Activated T-cell treated with anti-CD3 and anti-CD28 coated beads for 1 hour (primary cell): ENCODE measurements around the gene CIROP.

ENCODE experiments used
- DNase-seq: peaks from one replicate; pipeline ENCODE4 v3.0.0-alpha.2; 2020; ENCODE audit warnings: low read depth

Gene CIROP, protein sequence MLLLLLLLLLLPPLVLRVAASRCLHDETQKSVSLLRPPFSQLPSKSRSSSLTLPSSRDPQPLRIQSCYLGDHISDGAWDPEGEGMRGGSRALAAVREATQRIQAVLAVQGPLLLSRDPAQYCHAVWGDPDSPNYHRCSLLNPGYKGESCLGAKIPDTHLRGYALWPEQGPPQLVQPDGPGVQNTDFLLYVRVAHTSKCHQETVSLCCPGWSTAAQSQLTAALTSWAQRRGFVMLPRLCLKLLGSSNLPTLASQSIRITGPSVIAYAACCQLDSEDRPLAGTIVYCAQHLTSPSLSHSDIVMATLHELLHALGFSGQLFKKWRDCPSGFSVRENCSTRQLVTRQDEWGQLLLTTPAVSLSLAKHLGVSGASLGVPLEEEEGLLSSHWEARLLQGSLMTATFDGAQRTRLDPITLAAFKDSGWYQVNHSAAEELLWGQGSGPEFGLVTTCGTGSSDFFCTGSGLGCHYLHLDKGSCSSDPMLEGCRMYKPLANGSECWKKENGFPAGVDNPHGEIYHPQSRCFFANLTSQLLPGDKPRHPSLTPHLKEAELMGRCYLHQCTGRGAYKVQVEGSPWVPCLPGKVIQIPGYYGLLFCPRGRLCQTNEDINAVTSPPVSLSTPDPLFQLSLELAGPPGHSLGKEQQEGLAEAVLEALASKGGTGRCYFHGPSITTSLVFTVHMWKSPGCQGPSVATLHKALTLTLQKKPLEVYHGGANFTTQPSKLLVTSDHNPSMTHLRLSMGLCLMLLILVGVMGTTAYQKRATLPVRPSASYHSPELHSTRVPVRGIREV

DNA sequence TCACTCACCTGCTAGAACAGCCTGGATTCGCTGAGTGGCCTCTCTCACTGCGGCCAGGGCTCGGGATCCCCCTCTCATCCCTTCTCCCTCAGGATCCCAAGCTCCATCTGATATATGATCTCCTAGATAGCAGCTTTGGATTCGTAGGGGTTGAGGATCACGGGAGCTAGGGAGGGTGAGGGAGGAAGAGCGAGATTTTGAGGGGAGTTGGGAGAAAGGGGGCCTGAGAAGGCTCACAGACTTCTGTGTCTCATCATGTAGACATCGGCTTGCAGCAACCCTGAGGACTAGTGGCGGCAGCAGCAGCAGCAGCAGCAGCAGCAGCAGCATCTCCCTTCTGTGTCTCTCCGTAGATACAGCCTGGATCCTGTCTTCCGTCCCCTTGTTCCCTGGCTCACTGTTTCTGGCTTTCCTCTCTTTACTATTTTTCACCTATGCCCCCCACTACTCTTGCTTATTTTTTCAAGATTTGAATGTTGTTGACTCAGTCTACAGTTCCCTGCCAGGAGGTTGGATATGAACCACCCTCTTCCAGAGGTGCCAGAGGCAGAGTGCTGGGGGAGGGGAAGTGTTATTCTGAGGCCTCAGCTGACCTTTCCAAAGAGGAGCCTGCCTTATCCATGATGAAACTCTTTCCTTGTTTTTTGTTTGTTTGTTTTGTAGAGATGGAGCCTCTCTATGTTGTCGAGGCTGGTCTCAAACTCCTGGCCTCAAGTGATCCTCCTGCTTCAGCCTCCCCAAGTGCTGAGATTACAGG, at the start of gene CIROP:
Gene CIROP, minus strand, starts transcription at position 399 of the 757 bp plus-strand sequence. Its CDS starts 69 bp downstream, at position 330.
- DNase-seq, result no peak

DNA sequence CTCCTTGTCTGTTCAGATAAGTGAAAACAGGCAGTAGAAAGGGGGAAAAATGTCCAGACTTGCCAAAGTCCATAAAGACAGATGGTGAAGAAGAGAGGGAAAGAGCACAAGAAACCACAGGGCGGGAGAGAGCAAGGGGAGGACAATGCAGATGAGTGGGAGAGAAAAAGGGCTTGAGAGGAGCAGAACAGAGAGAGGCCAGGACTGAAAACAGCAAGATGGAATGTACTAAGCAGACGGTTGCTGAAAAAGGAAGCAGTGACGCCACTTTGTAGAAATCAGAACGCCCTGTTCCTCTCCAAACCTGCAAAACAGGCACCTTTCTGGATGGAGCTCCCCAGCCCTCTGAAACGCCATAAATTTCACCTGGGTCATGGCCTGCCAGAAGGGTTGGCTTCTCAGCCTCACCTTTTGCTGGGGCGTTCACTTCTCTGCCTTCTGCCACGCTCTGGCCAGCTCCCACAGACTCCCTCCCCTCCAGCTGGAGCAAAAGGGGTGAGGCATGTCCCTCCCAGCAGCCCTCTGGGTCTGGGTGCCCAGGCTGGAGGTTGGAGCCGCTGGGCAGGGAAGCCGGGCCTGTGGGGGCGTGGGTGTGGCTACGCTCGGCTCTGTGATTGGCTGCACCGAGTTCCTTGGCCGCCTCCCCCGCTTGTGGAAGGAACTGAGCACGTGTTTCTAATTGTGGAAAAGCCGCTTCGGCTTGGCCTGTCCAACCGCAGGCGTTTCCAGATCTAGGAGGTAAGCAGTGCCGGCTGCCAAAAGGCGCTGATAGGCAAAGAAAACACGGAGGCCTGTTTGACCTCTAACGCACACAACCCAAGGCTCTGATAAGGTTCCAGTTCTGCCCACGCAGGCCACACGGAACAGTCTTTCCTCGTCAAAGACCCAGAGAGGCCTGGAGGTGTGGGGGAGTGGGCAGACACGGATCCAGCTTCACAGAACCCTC, 49.3 kb upstream of the CIROP start:
- no peak for DNase-seq

DNA sequence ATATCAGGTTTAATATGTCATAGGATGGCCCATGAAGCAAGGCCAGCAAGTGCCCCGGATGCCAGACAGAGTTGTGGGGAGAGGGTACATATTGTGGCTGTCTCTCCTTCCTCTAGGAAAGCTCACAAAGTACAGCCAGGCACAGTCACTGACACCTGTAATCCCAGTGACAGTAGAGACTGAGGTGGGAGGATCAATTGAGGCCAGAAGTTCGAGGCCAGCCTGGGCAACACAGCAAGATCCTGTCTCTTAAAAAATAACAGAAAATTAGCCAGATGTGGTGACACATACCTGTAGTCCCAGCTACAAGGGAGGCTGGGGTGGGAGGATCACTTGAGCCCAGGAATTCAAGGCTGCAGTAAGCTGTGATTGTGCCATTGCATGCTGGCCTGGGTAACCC, 46.6 kb upstream of the CIROP start:
- no peak for DNase-seq

DNA sequence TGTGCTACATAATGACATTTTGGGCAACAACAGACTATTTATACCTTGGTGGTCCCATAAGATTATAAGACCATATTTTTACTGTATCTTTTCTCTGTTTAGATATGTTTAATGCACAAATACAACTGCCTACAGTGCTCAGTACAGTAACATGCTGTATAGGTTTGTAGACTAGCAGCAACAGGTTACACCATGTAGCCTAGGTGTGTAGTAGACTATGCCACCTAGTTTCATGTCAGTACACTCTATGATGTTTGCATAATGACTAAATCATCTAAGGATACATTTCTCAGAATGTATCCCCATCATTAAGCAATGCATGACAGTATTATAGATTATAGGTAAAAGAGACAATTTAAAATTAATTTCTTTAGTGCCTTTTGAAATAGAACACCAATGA, 45.0 kb upstream of the CIROP start:
- no peak for DNase-seq

DNA sequence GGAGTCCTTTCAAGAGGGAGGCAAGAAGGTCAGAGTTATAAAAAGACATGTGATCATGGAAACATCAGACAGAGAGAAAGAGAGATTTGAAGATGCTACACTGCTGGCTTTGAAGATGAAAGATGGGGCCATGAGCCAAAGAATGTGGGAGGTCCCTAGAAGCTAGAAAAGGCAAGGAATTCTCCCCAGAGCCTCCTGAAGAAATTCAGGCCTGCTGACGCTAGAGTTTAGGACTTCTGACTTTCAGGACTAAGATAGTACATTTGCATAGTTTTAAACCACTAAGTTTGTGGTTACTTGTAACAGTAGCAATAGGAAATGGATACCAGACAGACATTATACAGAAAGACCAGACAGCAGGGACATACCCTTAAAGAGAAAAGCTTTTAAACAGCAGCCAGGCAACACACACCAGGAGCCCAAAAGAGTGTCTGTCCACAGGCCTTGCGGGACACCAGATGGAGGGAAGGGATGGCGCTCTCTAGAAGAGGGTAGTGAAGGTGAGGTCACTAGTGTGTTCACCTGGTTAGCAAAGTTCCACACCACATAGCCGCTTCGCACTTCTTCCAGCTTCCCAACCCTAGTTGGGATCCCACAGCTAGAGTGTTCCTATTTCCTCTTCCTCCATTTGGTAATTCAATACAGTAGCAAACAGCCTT, 43.9 kb upstream of the CIROP start:
- no peak for DNase-seq

DNA sequence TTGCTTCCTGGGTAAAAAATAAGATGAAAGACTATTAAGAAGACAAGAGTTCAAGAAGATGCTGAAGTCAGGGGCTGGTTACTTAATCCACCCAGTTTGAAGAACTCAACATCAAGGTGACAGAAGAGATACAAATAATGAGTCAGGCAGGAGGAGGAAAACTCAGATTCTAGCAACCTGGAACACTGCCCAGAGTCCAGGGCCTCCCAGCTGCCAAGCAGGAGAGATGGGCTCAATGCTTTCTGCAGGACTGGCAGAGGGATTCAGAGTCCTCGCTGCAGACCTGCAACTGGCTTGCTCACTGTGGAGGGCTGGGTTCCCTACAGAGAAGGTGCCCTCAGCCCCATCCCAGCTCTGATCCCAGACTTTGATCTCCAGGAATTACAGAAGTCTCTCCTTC, 42.9 kb upstream of the CIROP start:
- DNase-seq, result no peak

DNA sequence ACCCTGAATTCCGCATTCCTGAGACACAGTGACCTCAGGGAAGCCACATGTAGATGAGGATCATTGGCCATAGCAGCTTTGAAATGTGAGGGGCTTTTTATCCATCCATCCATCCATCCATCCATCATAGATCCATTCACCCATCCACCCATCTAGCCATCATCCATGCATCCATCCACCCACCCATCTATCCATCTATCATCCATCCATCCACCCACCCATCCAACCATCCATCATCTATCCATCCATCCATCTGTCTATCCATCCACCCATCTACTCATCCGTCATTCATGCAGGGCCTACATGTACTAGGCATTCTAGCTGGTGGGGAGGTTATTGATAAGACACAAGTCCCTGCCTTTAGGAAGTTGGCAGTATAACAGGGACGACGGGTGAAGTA, 42.2 kb upstream of the CIROP start:
- no peak for DNase-seq

DNA sequence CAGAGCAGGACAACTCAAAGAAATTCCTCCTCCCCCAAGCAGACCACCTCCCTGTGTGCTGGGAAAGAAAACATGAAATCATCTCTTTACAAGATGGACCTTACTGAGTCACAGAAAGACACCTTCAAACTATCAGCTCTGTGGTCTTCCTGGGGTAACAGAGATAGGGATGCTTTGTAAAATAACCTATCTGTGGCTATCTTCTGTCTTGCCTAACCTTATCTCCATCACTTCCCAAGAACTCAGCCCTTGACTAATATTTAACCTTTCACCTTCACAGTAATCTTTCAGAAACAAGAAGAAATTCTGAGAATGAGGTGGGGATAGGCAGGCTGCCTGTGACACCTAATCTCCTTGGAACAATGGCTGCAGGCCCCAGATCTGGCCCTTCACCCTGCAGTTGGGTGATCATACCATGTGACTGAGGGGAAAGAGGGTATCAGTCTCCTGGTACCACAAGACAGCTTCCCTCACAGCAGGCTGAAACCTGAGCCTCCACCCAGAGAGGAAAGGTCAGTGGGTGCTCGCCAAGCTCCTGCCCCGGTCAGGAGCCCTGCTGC, 41.6 kb upstream of the CIROP start:
- no peak for DNase-seq

DNA sequence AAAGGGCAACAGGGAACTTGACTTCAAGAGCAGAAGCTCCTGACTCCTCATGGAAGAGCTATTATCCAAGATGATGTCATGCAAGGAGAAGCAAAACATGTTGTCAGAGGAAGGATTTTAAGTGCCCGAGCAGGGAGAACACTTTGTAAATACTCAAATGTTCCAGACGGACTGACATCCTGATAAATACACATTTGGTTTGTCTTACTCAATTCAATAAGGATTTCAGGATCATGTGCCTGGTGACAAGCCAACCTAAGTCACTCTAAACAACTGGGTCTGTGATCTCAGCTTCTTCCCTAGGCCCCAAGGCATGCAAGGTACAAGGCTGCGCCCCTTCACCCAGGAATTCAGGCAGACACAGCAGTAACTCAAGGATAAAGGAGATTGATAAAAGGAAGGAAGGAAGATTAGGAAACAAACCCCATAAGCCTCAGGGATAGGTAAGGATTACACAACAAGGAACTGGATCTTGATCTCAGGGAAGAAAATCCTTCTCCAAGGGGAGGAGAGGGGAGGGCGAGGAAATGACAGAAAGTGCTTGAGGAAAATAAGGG, 41.1 kb upstream of the CIROP start:
- DNase-seq, result no peak

DNA sequence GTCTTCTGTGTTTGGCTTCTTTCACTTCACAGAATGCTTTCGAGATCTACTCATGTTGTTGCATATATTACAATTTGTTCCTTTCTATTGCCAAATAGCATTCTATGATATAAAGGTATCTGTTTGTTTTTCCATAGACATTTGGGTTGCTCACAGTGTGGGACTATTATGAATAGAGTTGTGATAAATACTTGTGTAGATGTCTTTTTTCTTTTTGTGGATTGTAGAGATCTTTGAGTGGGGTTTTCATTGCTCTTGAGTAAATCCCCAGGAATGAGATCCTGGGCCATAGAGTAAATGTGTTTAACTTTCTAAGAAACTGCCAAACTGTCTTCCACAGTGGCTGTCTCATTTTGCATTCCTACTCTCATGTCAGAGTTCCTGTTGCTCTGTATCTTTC, 39.1 kb upstream of the CIROP start:
- DNase-seq, result no peak

DNA sequence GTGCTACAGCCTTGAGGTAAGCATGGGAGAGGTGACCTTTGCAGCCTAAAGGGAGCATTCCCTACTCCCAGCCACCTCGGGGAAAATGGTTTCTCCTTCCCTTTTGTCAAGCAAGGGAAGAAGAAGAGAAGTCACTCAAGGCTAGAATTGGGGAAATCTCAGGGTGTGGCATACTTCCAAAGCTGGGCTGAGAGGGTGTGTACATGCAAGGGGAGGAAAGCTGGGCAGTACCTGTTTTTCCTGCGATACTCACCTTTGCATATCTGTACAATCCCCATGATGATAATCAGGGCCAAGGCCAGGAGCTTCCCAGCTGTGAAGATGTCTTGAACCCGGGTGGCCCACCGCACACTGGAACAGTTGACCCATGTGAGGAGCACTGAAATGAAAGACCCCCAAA, 38.0 kb upstream of the CIROP start:
- DNase-seq, result no peak

DNA sequence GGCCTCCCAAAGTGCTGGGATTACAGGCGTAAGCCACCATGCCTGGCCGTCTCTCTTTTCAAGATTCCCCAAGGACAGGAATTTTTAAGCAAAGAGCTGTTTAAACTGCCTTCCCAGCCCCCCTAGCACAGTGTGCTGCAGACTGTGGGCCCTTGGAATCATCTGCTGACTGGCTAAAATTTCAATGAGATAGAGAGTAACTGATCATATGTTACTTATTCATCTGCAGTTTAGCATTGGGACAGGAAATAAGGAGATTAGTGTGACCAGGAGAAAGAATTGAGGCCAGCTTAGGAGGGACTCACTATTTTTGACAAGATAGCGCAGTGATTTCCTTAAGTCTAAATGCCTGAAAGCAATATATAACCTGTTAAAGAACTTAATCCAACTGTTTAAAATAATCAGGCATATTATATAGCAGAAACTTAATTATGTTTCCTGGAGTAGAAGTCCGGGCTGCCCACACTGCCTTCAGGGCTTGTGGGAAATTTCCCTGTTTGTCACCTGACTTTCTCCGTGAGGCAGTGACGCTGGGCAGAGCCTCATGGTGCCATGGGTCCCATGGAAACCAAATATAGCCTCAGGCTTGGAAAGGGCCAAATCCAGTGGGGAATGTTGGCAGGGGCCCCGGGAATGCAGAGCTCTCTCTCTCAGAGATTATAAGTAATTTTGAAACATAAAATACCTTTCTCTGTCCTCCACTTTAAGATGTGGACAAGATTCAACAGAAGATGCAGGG, 37.1 kb upstream of the CIROP start:
- DNase-seq, result no peak

DNA sequence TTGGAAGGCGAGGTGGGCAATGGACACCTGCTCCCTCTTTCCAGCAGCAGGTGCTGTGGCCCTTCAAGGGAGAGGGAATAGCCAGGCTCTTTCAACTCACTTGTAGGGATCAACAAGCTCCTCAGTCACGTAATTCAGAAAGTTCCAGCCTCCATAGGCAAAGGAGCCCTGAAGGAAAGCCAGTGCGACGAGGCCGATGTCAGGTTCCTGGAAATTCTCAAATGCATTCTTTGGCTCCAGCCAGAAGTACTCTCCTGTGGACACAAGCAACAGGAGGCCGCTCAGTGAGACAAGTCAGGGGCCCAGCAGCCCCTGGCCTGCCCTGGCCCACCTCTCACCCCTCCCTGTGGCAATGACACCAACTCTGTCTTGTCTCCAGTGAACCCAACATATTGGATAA, 35.6 kb upstream of the CIROP start:
- no peak for DNase-seq

DNA sequence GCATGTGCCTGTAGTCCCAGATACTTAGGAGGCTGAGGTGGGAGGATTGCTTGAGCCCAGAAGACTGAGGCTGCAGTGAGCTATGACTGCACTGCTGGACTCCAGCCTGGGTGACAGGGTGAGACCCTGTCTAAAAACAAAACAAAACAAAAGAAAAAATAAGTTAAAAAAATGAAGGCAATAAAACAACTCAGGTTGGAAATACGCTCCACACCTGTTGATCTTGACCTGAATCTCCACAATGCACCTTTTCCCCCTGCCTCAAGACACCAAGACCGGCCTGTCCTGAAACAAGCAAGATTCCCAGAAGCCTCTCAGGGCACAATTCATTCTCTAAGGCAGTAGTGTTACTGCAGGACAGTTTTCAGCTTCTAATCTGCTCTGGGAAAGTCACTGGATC, 35.1 kb upstream of the CIROP start:
- DNase-seq, result no peak

DNA sequence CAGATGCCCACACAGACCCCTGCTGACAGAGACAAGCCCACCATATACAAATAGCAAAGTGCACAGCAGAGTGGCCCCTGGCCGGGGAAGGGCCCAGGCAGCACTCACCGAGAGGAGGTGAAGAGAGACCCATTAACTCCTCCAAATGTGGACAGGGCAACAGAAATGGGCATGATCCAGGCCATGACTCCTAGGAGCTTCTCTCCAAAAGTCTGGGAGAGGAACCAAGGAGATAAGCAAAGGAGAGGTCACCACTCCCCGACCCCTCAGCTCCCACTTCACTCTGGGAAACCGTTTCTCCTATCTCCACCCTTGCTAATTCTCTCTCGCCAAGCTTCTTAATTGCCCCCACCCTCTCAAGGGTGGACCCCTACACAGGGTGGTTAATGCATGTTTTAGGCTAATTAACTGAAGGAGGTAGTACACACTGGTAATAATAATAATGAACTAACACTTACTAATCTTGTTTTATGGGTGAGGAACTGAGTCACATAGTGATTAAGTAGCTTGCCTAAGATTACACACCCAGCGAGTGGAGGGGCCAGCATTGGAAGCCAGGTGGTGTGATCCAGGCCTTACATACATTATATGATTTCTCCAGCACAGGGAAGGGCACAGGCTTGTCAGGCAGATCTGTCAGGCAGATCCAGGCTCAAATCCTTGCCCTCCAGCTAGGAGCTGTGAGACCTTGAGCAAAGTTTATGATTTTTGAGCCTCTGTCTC, 33.2 kb upstream of the CIROP start:
- DNase-seq, result no peak

DNA sequence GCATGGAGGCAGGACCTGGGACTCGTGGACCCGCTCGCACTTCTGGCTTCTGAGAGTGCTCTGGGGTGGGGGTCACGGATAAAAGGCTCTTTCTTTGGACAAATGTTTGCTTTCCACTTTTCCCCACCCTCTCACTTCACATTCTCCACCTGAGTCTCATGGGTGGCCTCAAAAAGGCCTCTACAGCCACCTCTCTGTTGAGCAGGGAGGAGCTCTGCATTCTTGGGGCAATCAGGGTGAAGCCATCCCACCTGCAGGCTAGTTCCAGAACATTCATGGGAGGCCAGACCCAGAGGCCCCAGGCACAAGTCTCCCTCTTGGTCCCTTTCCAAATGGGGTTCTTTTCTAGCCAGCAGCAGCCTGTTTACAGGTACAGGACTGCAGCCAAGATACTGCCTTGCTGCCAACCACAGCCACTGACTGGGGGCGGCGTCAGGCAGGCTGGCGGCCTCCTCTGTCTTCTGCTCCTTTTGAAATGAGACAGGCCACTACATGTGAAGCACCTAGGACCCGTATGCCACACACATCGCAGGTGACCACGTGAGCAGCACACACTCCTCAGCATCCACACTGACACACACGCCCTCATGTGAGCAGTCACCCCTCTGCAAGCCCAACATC, 32.5 kb upstream of the CIROP start:
- DNase-seq, result no peak

DNA sequence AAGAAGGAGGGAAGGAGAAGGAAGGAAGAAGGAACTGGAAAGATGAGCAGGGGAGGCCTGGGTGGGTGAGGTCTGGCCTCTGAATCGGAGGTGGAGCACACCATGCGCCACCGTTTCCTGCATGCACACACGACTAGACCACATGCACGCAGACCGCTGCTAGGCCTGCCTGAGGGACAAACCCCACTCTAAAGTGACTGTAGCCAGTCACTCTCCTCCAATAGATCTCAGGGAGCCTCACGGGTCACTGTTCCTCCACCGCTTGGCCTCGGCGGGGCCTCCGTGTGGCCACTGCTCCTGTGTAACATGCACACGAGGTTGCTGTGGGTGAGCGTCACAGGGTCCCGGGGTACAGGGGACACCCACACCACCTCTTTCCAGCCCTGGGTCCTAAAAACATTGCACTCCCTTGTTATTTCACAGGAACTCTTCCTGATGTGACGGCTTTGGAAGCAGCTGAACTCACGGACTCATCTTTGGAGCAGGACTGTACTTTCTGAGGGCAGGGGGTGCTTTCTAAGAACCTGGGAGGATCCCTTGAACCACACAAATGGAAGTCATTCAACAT, 31.9 kb upstream of the CIROP start:
- DNase-seq, result no peak

DNA sequence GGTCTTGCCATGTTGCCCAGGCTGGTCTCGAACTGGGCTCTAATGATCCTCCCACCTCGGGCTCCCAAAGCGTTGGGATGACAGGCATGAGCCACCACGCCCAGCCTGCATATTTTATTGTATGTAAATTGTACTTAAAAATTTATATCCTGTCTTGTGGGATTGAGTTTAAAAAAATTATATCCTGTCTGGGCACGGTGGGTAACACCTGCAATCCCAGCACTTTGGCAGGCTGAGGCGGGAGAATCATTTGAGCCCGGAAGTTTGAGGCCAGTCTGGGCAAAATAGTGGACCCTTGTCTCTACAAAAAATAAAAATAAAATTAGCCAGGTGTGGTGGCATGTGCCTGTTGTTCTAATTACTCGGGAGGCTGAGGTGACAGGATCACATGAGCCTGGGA, 28.2 kb upstream of the CIROP start:
- DNase-seq, result no peak
